KMS-11 (cell line): Measurements from ENCODE around the gene OAF.

Experiments used
- H2AFZ ChIP-seq: fragments of 200-600 bp; sonication (generic); 2 replicates; pipeline ENCODE4 v1.6.1; 2016; ENCODE audit warnings: antibody characterized with exemption, mixed run types, low read depth
- H3K27ac ChIP-seq: fragments of 200-600 bp; sonication (generic); 2 replicates; pipeline ENCODE4 v1.6.1; 2016; ENCODE audit warnings: mild to moderate bottlenecking, mixed run types
- H3K27me3 ChIP-seq: fragments of 200-600 bp; sonication (generic); 2 replicates; pipeline ENCODE4 v1.6.1; 2017; ENCODE audit warnings: mild to moderate bottlenecking, low read depth, mixed run types, moderate library complexity; ENCODE audit not compliant: insufficient read depth
- H3K36me3 ChIP-seq: fragments of 200-600 bp; sonication (generic); 2 replicates; pipeline ENCODE4 v1.6.1; 2017; ENCODE audit warnings: mild to moderate bottlenecking, mixed run types; ENCODE audit not compliant: insufficient read depth
- H3K4me1 ChIP-seq: fragments of 200-600 bp; sonication (generic); 2 replicates; pipeline ENCODE4 v1.6.1; 2016; ENCODE audit warnings: mild to moderate bottlenecking, low read depth, mixed run types; ENCODE audit not compliant: poor library complexity, severe bottlenecking
- H3K4me2 ChIP-seq: fragments of 200-600 bp; sonication (generic); 2 replicates; pipeline ENCODE4 v1.7.0; 2016; ENCODE audit warnings: mild to moderate bottlenecking, mixed run types
- H3K4me3 ChIP-seq: fragments of 200-600 bp; sonication (generic); IDR thresholded peaks from 2 replicates; pipeline ENCODE4 v1.6.1; 2017; ENCODE audit warnings: low read depth, low read length, mixed read lengths; ENCODE audit not compliant: insufficient read depth
- H3K79me2 ChIP-seq: fragments of 200-600 bp; sonication (generic); 2 replicates; pipeline ENCODE4 v1.6.1; 2016; ENCODE audit warnings: low read depth, mixed run types; ENCODE audit not compliant: insufficient read depth
- H3K9ac ChIP-seq: fragments of 200-600 bp; sonication (generic); 2 replicates; pipeline ENCODE4 v1.6.1; 2016; ENCODE audit warnings: mild to moderate bottlenecking, mixed run types
- H4K20me1 ChIP-seq: fragments of 200-600 bp; sonication (generic); 2 replicates; pipeline ENCODE4 v1.6.1; 2016; ENCODE audit warnings: mild to moderate bottlenecking, mixed run types; ENCODE audit not compliant: insufficient read depth
- CTCF ChIP-seq: fragments of 200-600 bp; sonication (generic); conservative IDR thresholded peaks from 2 replicates; pipeline ENCODE4 v1.6.1; 2017; ENCODE audit warnings: low read depth, mild to moderate bottlenecking, antibody characterized with exemption, low read length, moderate library complexity, mixed read lengths

OAF gene

GRCh38 chr11:120254788-120255518 is 44.1 kb downstream of the OAF start:
- Histone ChIP-seq H3K9ac (no peak overlapping the region), H4K20me1 (no peaks in the 10 kb centered on the region), H3K36me3 (no peaks in the 10 kb centered on the region), H3K4me2 (no peak overlapping the region), H3K27ac (no peak overlapping the region), H3K4me3 (no peak overlapping the region), H3K27me3 (no peaks in the 10 kb centered on the region), H2AFZ (no peak overlapping the region), H3K4me1 (no peaks in the 10 kb centered on the region), H3K79me2 (no peaks in the 10 kb centered on the region)
- no peak for TF ChIP-seq CTCF

- Histone ChIP-seq H3K36me3 (no peaks in the 10 kb centered on the region), H3K9ac (no peak overlapping the region), H3K4me2 (no peak overlapping the region), H3K27me3 (no peaks in the 10 kb centered on the region), H3K27ac (no peak overlapping the region), H3K4me1 (no peaks in the 10 kb centered on the region), H3K4me3 (no peak overlapping the region), H2AFZ (no peak overlapping the region), H3K79me2 (no peaks in the 10 kb centered on the region), H4K20me1 (no peaks in the 10 kb centered on the region)
- no peak for TF ChIP-seq CTCF
These were observed 44.7 kb downstream of the OAF start for GRCh38 chr11:120255519-120255866.

- Histone ChIP-seq H3K4me3 (no peak overlapping the region), H3K4me1 (no peaks in the 10 kb centered on the region), H3K9ac (no peak overlapping the region), H3K79me2 (no peaks in the 10 kb centered on the region), H3K27me3 (no peaks in the 10 kb centered on the region), H3K4me2 (no peak overlapping the region), H4K20me1 (no peaks in the 10 kb centered on the region), H3K36me3 (no peaks in the 10 kb centered on the region), H3K27ac (no peak overlapping the region), H2AFZ (no peak overlapping the region)
- no peak for TF ChIP-seq CTCF
These were observed 45.3 kb downstream of the OAF start for GRCh38 chr11:120256178-120256577.

GRCh38 chr11:120256779-120257178 is 45.9 kb downstream of the OAF start:
- TF ChIP-seq CTCF, result no peak
- no peak overlapping the region for H2AFZ ChIP-seq
- H3K4me1 ChIP-seq, result no peaks in the 10 kb centered on the region
- H4K20me1 ChIP-seq, result no peaks in the 10 kb centered on the region
- no peak overlapping the region for H3K27ac ChIP-seq
- H3K4me3 ChIP-seq, result no peak overlapping the region
- H3K79me2 ChIP-seq, result no peaks in the 10 kb centered on the region
- H3K9ac ChIP-seq, result no peak overlapping the region
- no peaks in the 10 kb centered on the region for H3K27me3 ChIP-seq
- H3K36me3 ChIP-seq, result no peaks in the 10 kb centered on the region
- no peak overlapping the region for H3K4me2 ChIP-seq
